Upper lobe of right lung (tissue), 1 donor: ENCODE data around the gene TMEM129. TPM values are rescaled to one million over a fixed set of nuclear protein-coding genes. Genes with fewer than 3 reads are reported as not detected.

ENCODE experiments used
- ATAC-seq: fragments of 200-7000 bp; cut with Tn5 transposase; one replicate; pipeline ENCODE4 v1.9.1; 2020; ENCODE audit warnings: mild to moderate bottlenecking, moderate library complexity
- DNase-seq: peaks from one replicate; pipeline ENCODE4 v3.0.0-alpha.2; 2020
- H3K27ac ChIP-seq: fragments of 200-600 bp; one replicate; pipeline ENCODE4 v1.8.0; 2022
- H3K27me3 ChIP-seq: fragments of 200-600 bp; one replicate; pipeline ENCODE4 v1.8.0; 2022; ENCODE audit warnings: mild to moderate bottlenecking
- H3K36me3 ChIP-seq: fragments of 200-600 bp; one replicate; pipeline ENCODE4 v1.8.0; 2022
- H3K4me1 ChIP-seq: fragments of 200-600 bp; one replicate; pipeline ENCODE4 v1.8.0; 2022
- H3K4me3 ChIP-seq: fragments of 200-600 bp; one replicate; pipeline ENCODE4 v1.8.0; 2022; ENCODE audit warnings: mild to moderate bottlenecking
- H3K9me3 ChIP-seq: fragments of 200-600 bp; one replicate; pipeline ENCODE4 v1.8.0; 2022
- intact Hi-C: fragments of 100-400 bp; cut with DNase I; formaldehyde crosslinking; loops from one replicate; pipeline ENCODE4 v1.11.0; 2022
- total RNA-seq: library from RNA; stranded (reverse); fragmentation: NEBNext Ultra II Directional; extraction: Animal tissue kit (Norgen Biotek cat#: 25700); gene quantifications from one replicate; pipeline ENCODE4 v1.2.1, GENCODE V29; 2021
- TF ChIP-seq, protein P1 (sequence below): fragments of 200-600 bp; IDR thresholded peaks from one replicate; pipeline ENCODE4 v1.8.0; 2022; ENCODE audit warnings: antibody characterized with exemption
- donor health status: DM: no; HTN: yes; CAD: no; lungs with severe emphysema.

Gene TMEM129
- total RNA-seq, 1 donor from 2014 or later, result 33.2 TPM

DNA sequence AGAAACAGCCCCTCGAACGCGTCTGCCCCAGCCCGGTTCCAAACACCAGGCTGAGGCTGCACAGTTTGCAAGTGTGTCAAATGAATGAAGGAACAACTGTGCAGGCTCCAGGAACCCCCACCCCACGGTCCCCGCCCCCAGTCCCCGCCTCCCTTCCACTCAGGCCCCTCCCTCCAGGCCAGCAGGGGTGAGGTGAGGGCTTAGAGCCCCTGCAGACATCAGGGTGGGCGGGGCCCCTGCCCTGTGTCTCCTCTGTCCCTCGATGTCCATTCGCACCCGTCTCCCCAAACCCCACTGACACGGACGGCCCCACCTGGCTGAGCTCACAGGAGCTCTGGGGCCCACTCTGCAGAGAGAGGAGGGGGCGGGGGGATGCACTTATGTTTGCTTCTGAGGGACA is 28.7 kb upstream of the TMEM129 start:
- H3K9me3 ChIP-seq, result no peaks in the 10 kb centered on the region
- DNase-seq (no peak), ATAC-seq (no peak)
- intact Hi-C loops, result loop anchor here (5.0 to 10.0 kb wide), 2 partner anchors 57 to 145 kb away; no protein-coding TSS in a partner anchor
- no peaks in the 10 kb centered on the region for H3K36me3 ChIP-seq
- TF ChIP-seq, protein P1, sequence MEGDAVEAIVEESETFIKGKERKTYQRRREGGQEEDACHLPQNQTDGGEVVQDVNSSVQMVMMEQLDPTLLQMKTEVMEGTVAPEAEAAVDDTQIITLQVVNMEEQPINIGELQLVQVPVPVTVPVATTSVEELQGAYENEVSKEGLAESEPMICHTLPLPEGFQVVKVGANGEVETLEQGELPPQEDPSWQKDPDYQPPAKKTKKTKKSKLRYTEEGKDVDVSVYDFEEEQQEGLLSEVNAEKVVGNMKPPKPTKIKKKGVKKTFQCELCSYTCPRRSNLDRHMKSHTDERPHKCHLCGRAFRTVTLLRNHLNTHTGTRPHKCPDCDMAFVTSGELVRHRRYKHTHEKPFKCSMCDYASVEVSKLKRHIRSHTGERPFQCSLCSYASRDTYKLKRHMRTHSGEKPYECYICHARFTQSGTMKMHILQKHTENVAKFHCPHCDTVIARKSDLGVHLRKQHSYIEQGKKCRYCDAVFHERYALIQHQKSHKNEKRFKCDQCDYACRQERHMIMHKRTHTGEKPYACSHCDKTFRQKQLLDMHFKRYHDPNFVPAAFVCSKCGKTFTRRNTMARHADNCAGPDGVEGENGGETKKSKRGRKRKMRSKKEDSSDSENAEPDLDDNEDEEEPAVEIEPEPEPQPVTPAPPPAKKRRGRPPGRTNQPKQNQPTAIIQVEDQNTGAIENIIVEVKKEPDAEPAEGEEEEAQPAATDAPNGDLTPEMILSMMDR, result no peak
- no peak overlapping the region for H3K27ac ChIP-seq
- peaks cover 20% of the 10 kb centered on the region for H3K4me1 ChIP-seq
- no peak overlapping the region for H3K4me3 ChIP-seq
- no peaks in the 10 kb centered on the region for H3K27me3 ChIP-seq

DNA sequence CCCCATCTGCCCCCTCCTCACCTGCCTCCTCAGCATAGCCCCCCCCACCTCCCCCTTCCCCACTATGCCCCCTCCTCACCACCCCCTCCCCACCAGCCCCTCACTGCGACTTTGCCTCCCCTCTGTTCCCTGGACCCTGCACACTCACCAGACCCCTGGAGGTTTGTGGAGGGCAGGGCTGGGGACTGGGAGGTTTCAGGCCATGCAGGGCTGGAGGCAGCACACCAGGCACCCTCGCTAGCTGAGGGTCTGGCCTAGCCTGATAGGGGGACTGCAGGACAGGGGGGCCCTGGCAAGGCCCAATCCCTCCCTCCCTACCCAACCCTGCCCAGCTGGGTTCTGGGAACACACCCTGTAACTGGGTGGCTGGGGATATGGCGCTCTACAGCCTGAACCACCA is 28.2 kb upstream of the TMEM129 start:
- TF ChIP-seq, protein P1, result no peak
- no peak for DNase-seq
- H3K27me3 ChIP-seq, result no peaks in the 10 kb centered on the region
- H3K4me3 ChIP-seq, result no peak overlapping the region
- H3K36me3 ChIP-seq, result no peaks in the 10 kb centered on the region
- intact Hi-C loops, result loop anchor here (5.0 to 10.0 kb wide), 2 partner anchors 58 to 145 kb away; no protein-coding TSS in a partner anchor
- H3K9me3 ChIP-seq, result no peaks in the 10 kb centered on the region
- H3K4me1 ChIP-seq, result peaks cover 20% of the 10 kb centered on the region
- ATAC-seq, result no peak
- H3K27ac ChIP-seq, result no peak overlapping the region

DNA sequence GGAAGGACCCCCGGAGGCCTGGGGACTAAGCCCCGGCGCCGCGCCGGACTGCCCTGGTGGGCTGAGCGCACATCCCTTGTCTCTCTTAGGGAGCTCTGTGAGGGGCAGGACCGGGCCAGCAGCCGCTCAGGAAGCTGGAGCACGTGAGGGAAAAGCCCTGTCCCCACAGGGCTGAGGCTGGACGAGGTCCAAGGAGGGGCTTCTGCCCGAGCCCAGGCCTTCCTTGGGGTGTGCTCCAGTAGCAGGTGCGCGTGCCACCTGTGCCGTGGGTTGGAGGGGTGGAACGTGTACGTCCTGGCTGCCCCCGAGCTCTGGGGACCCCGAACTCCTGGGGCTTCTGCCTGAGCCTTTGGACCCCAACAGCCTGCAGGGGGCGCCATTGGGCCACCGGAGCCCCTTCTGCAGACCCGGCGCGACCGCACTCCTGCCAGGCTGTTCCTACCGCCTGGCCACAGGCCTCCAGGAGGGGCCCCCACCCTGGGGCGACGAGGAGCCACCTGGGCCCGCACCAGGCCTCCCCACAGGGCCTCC is 27.4 kb upstream of the TMEM129 start:
- Histone ChIP-seq H3K9me3 (no peaks in the 10 kb centered on the region), H3K27ac (no peak overlapping the region), H3K4me3 (no peak overlapping the region), H3K4me1 (peaks cover 19% of the 10 kb centered on the region), H3K27me3 (no peaks in the 10 kb centered on the region), H3K36me3 (no peaks in the 10 kb centered on the region)
- TF ChIP-seq, protein P1, result peak; percentile 85
- ATAC-seq (peak; percentile 64), DNase-seq (peak; percentile 89)
- intact Hi-C loops, result loop anchor here (5.0 to 10.0 kb wide), 2 partner anchors 59 to 146 kb away; no protein-coding TSS in a partner anchor

DNA sequence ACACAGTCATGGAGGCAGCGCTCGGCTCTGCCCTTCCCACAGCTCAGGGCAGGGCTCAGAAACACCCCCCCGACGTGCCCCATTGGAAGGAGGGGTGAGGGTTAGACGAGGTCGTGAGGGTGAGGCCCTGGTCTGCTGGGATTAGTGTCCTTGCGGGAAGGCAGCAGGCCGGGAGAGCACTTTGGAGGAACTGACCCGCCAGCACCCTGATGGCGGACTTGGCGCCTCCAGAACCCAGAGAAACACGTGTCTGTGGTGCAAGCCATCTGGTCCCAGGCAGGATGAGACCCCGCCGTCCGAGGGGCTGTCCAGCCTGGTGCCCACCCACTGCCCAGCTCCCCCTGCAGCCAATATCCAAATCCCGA is 26.5 kb upstream of the TMEM129 start:
- Histone ChIP-seq H3K27me3 (no peaks in the 10 kb centered on the region), H3K4me1 (peaks cover 10% of the 10 kb centered on the region), H3K36me3 (no peaks in the 10 kb centered on the region), H3K27ac (no peak overlapping the region), H3K4me3 (no peak overlapping the region), H3K9me3 (no peaks in the 10 kb centered on the region)
- no peak for DNase-seq
- intact Hi-C loops, result loop anchor here (5.0 to 10.0 kb wide), 2 partner anchors 60 to 147 kb away; no protein-coding TSS in a partner anchor
- TF ChIP-seq, protein P1, result no peak
- no peak for ATAC-seq

DNA sequence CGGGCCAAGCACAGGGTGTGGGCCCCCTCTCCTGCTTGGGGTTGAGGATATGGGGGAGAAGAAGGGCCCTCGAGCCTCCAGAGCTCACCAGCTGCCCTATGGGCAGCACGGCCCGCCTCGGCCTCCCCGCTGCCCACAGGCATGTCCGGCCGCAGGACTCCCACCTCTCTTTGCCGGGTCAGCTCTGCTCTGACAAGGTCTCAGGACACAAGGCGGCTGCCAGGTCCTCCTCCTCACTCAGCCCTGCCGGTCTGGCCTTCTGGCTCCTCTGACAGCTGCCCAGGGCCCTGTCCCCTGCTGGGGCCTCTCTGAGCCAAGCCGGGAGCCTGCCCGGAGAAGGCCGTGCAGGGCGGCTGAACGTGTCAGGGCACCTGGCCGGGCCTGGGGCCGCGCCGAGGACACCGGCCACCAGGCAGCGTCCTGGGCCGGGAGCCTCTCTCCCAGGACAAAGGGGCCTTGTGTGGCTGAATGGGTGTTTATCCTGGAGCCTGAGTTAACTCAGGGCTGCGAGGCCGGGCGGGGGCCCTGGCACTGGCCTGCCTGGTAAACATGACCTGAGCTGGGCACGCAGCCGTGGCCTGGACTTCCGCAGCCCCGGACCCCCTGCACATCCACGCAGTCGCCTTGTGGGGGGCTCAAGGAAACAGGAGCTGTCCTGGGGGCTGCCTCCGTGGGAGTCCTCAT is 25.9 kb upstream of the TMEM129 start:
- no peaks in the 10 kb centered on the region for H3K9me3 ChIP-seq
- DNase-seq (no peak), ATAC-seq (no peak)
- no peak overlapping the region for H3K27ac ChIP-seq
- no peaks in the 10 kb centered on the region for H3K36me3 ChIP-seq
- no peak overlapping the region for H3K4me3 ChIP-seq
- H3K27me3 ChIP-seq, result no peaks in the 10 kb centered on the region
- peaks cover 4% of the 10 kb centered on the region for H3K4me1 ChIP-seq
- intact Hi-C loops, result loop anchor here (5.0 to 10.0 kb wide), 2 partner anchors 60 to 148 kb away; no protein-coding TSS in a partner anchor
- TF ChIP-seq, protein P1, result no peak
